T-cell (primary cell): Measurements from ENCODE around the gene EN2. TPM values are rescaled to one million over a fixed set of nuclear protein-coding genes. Genes with fewer than 3 reads are reported as not detected.

Experiments used
- ATAC-seq, 4 experiments: fragments of 200-7000 bp in 3 of 4; fragments of 150-1000 bp in 1 of 4; cut with Tn5 transposase; replicated peaks in 1 of 4; 1 replicate in 3 of 4; 2 replicates in 1 of 4; pipeline ENCODE4 v1.10.0; 2021; ENCODE audit warnings: moderate library complexity in 3 of 4, mild to moderate bottlenecking in 2 of 4, moderate number of reproducible peaks in 1 of 4
- CTCF ChIA-PET, 2 donors: fragments of 300-600 bp; sonication (Branson Sonifier 250); formaldehyde crosslinking; loops; one replicate each; lab custom pipeline; 2022; ENCODE audit warnings: antibody characterized with exemption in 2 of 2; lab: Charles Lee
- POLR2A ChIA-PET, 2 donors: fragments of 300-600 bp; sonication (Branson Sonifier 250); formaldehyde crosslinking; loops; one replicate each; lab custom pipeline; 2022; ENCODE audit warnings: antibody characterized with exemption in 2 of 2; lab: Charles Lee
- DNase-seq, 35 experiments: peaks; one replicate each; pipeline versions ENCODE4 v3.0.0 to v3.0.0-alpha.2; 2013 to 2023
- H3K27ac ChIP-seq: one replicate; pipeline ENCODE4 v1.5.1; 2013; ENCODE audit warnings: low read length
- H3K27me3 ChIP-seq, 2 experiments: replicated peaks in 1 of 2; 1 replicate in 1 of 2; 2 replicates in 1 of 2; pipeline versions ENCODE4 v1.6.1 to v1.7.0; 2013; ENCODE audit warnings: low read length in 1 of 2, mixed read lengths in 1 of 2; ENCODE audit not compliant: control insufficient read depth in 2 of 2, insufficient read depth in 2 of 2; ENCODE audit errors: extremely low read depth in 1 of 2
- H3K36me3 ChIP-seq, 2 donors: 1 replicate in 1 of 2; 2 replicates in 1 of 2; pipeline versions ENCODE4 v1.6.1 to v1.7.0; 2013; ENCODE audit warnings: low read length in 1 of 2; ENCODE audit not compliant: control insufficient read depth in 2 of 2, insufficient read depth in 1 of 2; ENCODE audit errors: extremely low read depth in 1 of 2
- H3K4me1 ChIP-seq, 2 experiments: 1 replicate in 1 of 2; 2 replicates in 1 of 2; pipeline versions ENCODE4 v1.6.1 to v1.7.0; 2013; ENCODE audit warnings: low read length in 2 of 2, mixed read lengths in 1 of 2; ENCODE audit not compliant: insufficient read depth in 2 of 2, control insufficient read depth in 1 of 2; ENCODE audit errors: extremely low read depth in 1 of 2
- H3K4me3 ChIP-seq, 2 donors: 1 replicate in 1 of 2; 2 replicates in 1 of 2; pipeline versions ENCODE4 v1.5.1 to v1.7.0; 2013; ENCODE audit warnings: mild to moderate bottlenecking in 2 of 2, low read length in 1 of 2, moderate library complexity in 1 of 2; ENCODE audit not compliant: control insufficient read depth in 1 of 2; ENCODE audit errors: extremely low read depth in 1 of 2
- H3K9me3 ChIP-seq: 2 replicates; pipeline ENCODE4 v1.7.0; 2013
- H3K27ac Mint-ChIP-seq, 2 donors: one replicate each; pipeline ENCODE4 v1.8.0; 2020 to 2021; ENCODE audit warnings: mild to moderate bottlenecking in 2 of 2, mixed read lengths in 2 of 2
- H3K27me3 Mint-ChIP-seq, 2 donors: one replicate each; pipeline ENCODE4 v1.8.0; 2021 to 2022; ENCODE audit warnings: mixed read lengths in 2 of 2
- H3K36me3 Mint-ChIP-seq: one replicate; pipeline ENCODE4 v1.8.0; 2021; ENCODE audit warnings: mixed read lengths
- H3K4me1 Mint-ChIP-seq, 3 donors: one replicate each; pipeline ENCODE4 v1.8.0; 2020 to 2022; ENCODE audit warnings: mixed read lengths in 3 of 3, mild to moderate bottlenecking in 1 of 3
- H3K4me3 Mint-ChIP-seq, 3 donors: one replicate each; pipeline ENCODE4 v1.8.0; 2020 to 2022; ENCODE audit warnings: mild to moderate bottlenecking in 3 of 3, mixed read lengths in 3 of 3, moderate library complexity in 3 of 3
- H3K9me3 Mint-ChIP-seq, 3 donors: one replicate each; pipeline ENCODE4 v1.8.0; 2020 to 2022; ENCODE audit warnings: mixed read lengths in 3 of 3
- WGBS: methylation state at CpG from one replicate; pipeline ENCODE4 v1.1.5; 2013; ENCODE audit warnings: missing lambda C conversion rate; ENCODE audit not compliant: insufficient coverage; 5-methylcytosine and 5-hydroxymethylcytosine counted together
- total RNA-seq, 35 experiments: library from RNA in 6 of 35; stranded (reverse) in 6 of 35; fragments of 120-200 nt in 1 of 35; gene quantifications; one replicate each; pipeline versions ENCODE4 v1.2.1 to v1.2.4 and lab custom pipeline; 2013 to 2026

Gene EN2
- total RNA-seq, 5 donors from 2014 or later (not counting 1 experiment from before 2014, with no cell fraction given), result not detected

- peaks cover 0 to 6% (median 0%) of the 10 kb centered on the region in 3 donors for H3K9me3 Mint-ChIP-seq
- Histone ChIP-seq H3K9me3 (no peaks in the 10 kb centered on the region), H3K36me3 (no peaks in the 10 kb centered on the region), H3K27me3 (peaks cover 7 to 49% of the 10 kb centered on the region in 2 experiments), H3K27ac (no peak overlapping the region), H3K4me3 (no peak overlapping the region), H3K4me1 (peaks cover 0 to 9% of the 10 kb centered on the region in 2 experiments)
- DNase-seq, result no peak
- 3% methylated on average over 5 of the region's 13 CpGs for WGBS
- H3K36me3 Mint-ChIP-seq, result no peaks in the 10 kb centered on the region
- ChIA-PET POLR2A (no interaction called here), CTCF (no interaction called here)
- H3K27ac Mint-ChIP-seq, result no peak overlapping the region
- peaks cover 0 to 5% (median 5%) of the 10 kb centered on the region in 3 donors for H3K4me1 Mint-ChIP-seq
- peaks cover 39 to 51% of the 10 kb centered on the region in 2 donors for H3K27me3 Mint-ChIP-seq
- H3K4me3 Mint-ChIP-seq, result peak overlapping the region in 1 of 3 donors; percentile 18
- ATAC-seq, result no peak
Observed at GRCh38 chr7:155483245-155483644, 25.3 kb downstream of the EN2 start.

GRCh38 chr7:155483868-155484325 is 26.0 kb downstream of the EN2 start:
- Mint-ChIP-seq H3K36me3 (no peaks in the 10 kb centered on the region), H3K4me3 (no peak overlapping the region), H3K27ac (no peak overlapping the region), H3K9me3 (peaks cover 0 to 6% (median 0%) of the 10 kb centered on the region in 3 donors), H3K27me3 (peaks cover 40 to 48% of the 10 kb centered on the region in 2 donors), H3K4me1 (peaks cover 0 to 7% (median 5%) of the 10 kb centered on the region in 3 donors)
- H3K4me3 ChIP-seq, result no peak overlapping the region
- POLR2A ChIA-PET, result no interaction called here
- H3K27ac ChIP-seq, result no peak overlapping the region
- H3K4me1 ChIP-seq, result peaks cover 0 to 9% of the 10 kb centered on the region in 2 experiments
- no peak for DNase-seq
- ATAC-seq, result no peak
- WGBS, result 92% methylated on average over 15 of the region's 16 CpGs
- no peaks in the 10 kb centered on the region for H3K36me3 ChIP-seq
- no peaks in the 10 kb centered on the region for H3K9me3 ChIP-seq
- H3K27me3 ChIP-seq, result peaks cover 7 to 55% of the 10 kb centered on the region in 2 experiments
- CTCF ChIA-PET, result interaction anchor here in 1 of 2 donors (0.7 kb wide), 1 partner anchor 964 kb away, joined by 3 read pairs; no protein-coding TSS in a partner anchor

GRCh38 chr7:155484483-155485399 is 26.8 kb downstream of the EN2 start:
- Mint-ChIP-seq H3K27ac (no peak overlapping the region), H3K36me3 (no peaks in the 10 kb centered on the region), H3K27me3 (peaks cover 43 to 49% of the 10 kb centered on the region in 2 donors), H3K9me3 (peaks cover 0 to 6% (median 0%) of the 10 kb centered on the region in 3 donors), H3K4me3 (no peak overlapping the region), H3K4me1 (peaks cover 0 to 12% (median 5%) of the 10 kb centered on the region in 3 donors)
- ChIA-PET POLR2A (no interaction called here), CTCF (interaction anchor here in 1 of 2 donors (0.7 kb wide), 1 partner anchor 963 kb away, joined by 3 read pairs; no protein-coding TSS in a partner anchor)
- ATAC-seq, result no peak
- DNase-seq, result no peak
- H3K4me3 ChIP-seq, result no peak overlapping the region
- peaks cover 9 to 51% of the 10 kb centered on the region in 2 experiments for H3K27me3 ChIP-seq
- no peaks in the 10 kb centered on the region for H3K9me3 ChIP-seq
- no peaks in the 10 kb centered on the region for H3K36me3 ChIP-seq
- no peak overlapping the region for H3K27ac ChIP-seq
- peaks cover 0 to 11% of the 10 kb centered on the region in 2 experiments for H3K4me1 ChIP-seq
- WGBS, result 84% methylated on average over 23 of the region's 23 CpGs

GRCh38 chr7:155486783-155487508 is 29.0 kb downstream of the EN2 start:
- Histone ChIP-seq H3K27ac (no peak overlapping the region), H3K4me1 (peaks cover 0 to 33% of the 10 kb centered on the region in 2 experiments), H3K27me3 (peaks cover 6 to 69% of the 10 kb centered on the region in 2 experiments), H3K4me3 (no peak overlapping the region), H3K9me3 (no peaks in the 10 kb centered on the region), H3K36me3 (no peaks in the 10 kb centered on the region)
- CTCF ChIA-PET, result no interaction called here
- Mint-ChIP-seq H3K9me3 (peaks cover 0 to 4% (median 0%) of the 10 kb centered on the region in 3 donors), H3K27ac (no peak overlapping the region), H3K4me3 (no peak overlapping the region), H3K36me3 (no peaks in the 10 kb centered on the region), H3K4me1 (peaks cover 11 to 28% (median 15%) of the 10 kb centered on the region in 3 donors), H3K27me3 (peaks cover 46 to 57% of the 10 kb centered on the region in 2 donors)
- no peak for DNase-seq
- 80% methylated on average over 11 of the region's 18 CpGs for WGBS
- no peak for ATAC-seq
- POLR2A ChIA-PET, result no interaction called here

- WGBS, result 81% methylated on average over 27 of the region's 31 CpGs
- H3K36me3 Mint-ChIP-seq, result no peaks in the 10 kb centered on the region
- Histone ChIP-seq H3K9me3 (no peaks in the 10 kb centered on the region), H3K4me1 (peaks cover 0 to 29% of the 10 kb centered on the region in 2 experiments), H3K4me3 (no peak overlapping the region), H3K36me3 (no peaks in the 10 kb centered on the region), H3K27ac (no peak overlapping the region), H3K27me3 (peaks cover 2 to 66% of the 10 kb centered on the region in 2 experiments)
- peaks cover 49 to 63% of the 10 kb centered on the region in 2 donors for H3K27me3 Mint-ChIP-seq
- POLR2A ChIA-PET, result no interaction called here
- ATAC-seq, result no peak
- H3K4me3 Mint-ChIP-seq, result no peak overlapping the region
- H3K9me3 Mint-ChIP-seq, result no peaks in the 10 kb centered on the region
- peaks cover 11 to 31% (median 17%) of the 10 kb centered on the region in 3 donors for H3K4me1 Mint-ChIP-seq
- CTCF ChIA-PET, result no interaction called here
- H3K27ac Mint-ChIP-seq, result no peak overlapping the region
- DNase-seq, result no peak
Observed at GRCh38 chr7:155487509-155488482, 29.9 kb downstream of the EN2 start.
